ENCODE results near the gene C9orf85.

Gene C9orf85

DNA sequence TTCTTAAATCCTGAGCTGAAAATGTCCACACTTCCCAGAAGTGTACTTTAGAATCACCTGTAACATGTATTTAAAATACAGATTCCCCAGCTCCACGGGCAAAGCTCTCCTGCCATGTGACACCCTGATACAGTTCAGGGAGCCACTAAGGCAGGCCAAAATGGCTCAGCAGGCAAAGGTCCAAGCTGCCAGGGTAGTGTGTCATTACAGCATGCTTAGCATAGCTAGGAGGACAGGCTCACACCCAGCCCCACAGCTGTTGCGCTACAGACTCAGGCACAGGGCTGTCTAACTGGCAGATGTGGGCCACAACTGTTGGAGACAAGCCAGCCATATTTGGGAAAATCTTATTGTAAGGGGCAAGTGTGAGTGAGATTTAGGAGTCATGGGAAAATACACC, 73.0 kb downstream of the C9orf85 start:
- no peaks in the 10 kb centered on the region for H3K79me2 ChIP-seq (ENCODE audit: insufficient read depth, low read length)
- H3K27me3 ChIP-seq (ENCODE audit: insufficient read depth, low read length): no peaks in the 10 kb centered on the region
- no peaks in the 10 kb centered on the region for H3K36me3 ChIP-seq (ENCODE audit: insufficient read depth, low read length)
- no peak overlapping the region for H3K4me2 ChIP-seq (ENCODE audit: low read length)
- H3K27ac ChIP-seq (ENCODE audit: low read depth, low read length, poor library complexity, severe bottlenecking): no peak overlapping the region
- H3K9ac ChIP-seq (ENCODE audit: low read length): no peak overlapping the region
- no peaks in the 10 kb centered on the region for H4K20me1 ChIP-seq (ENCODE audit: insufficient read depth, low read length)
- H3K4me3 ChIP-seq (ENCODE audit: low read depth, low read length, poor library complexity, severe bottlenecking): no peak overlapping the region
- H3F3A ChIP-seq (ENCODE audit: insufficient read depth, low read length): no peaks in the 10 kb centered on the region
- H3K9me2 ChIP-seq (ENCODE audit: low read depth, low read length): no peaks in the 10 kb centered on the region
- H3K4me1 ChIP-seq (ENCODE audit: insufficient read depth, low read length, severe bottlenecking): no peaks in the 10 kb centered on the region
- no peak overlapping the region for H2AFZ ChIP-seq (ENCODE audit: low read length)
- no peaks in the 10 kb centered on the region for H3K9me3 ChIP-seq (ENCODE audit: low read length)
- TF ChIP-seq EZH2 (IDR thresholded peaks at IDR 0.05; ENCODE audit: borderline replicate concordance, low read length): no peak
- TF ChIP-seq, protein P1, sequence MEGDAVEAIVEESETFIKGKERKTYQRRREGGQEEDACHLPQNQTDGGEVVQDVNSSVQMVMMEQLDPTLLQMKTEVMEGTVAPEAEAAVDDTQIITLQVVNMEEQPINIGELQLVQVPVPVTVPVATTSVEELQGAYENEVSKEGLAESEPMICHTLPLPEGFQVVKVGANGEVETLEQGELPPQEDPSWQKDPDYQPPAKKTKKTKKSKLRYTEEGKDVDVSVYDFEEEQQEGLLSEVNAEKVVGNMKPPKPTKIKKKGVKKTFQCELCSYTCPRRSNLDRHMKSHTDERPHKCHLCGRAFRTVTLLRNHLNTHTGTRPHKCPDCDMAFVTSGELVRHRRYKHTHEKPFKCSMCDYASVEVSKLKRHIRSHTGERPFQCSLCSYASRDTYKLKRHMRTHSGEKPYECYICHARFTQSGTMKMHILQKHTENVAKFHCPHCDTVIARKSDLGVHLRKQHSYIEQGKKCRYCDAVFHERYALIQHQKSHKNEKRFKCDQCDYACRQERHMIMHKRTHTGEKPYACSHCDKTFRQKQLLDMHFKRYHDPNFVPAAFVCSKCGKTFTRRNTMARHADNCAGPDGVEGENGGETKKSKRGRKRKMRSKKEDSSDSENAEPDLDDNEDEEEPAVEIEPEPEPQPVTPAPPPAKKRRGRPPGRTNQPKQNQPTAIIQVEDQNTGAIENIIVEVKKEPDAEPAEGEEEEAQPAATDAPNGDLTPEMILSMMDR (IDR thresholded peaks at IDR 0.05; ENCODE audit: low read length): no peak

DNA sequence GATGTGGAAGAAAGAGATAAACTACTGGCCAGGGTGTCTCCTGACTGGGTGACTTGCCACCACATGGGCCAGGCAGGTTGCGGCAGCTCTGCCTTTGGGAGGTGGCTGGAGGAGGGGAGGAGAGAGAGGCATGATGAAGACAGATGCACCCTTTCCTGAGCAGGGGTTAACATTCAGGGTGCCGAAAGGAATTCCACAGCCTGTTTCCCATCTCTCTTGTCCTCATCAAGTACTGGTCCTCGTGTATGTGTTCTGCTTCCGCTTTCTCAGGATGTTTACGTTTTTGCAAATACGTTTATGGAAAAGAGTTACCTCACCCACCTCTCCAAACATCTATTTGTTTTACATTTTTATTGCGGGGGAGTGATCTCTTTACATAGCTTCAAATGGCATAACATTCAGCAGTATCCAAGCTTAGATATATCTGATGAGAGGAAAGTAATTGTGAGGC, 73.4 kb downstream of the C9orf85 start:
- Histone ChIP-seq H3K36me3 (ENCODE audit: insufficient read depth, low read length) (no peaks in the 10 kb centered on the region), H4K20me1 (ENCODE audit: insufficient read depth, low read length) (no peaks in the 10 kb centered on the region), H3K27ac (ENCODE audit: low read depth, low read length, poor library complexity, severe bottlenecking) (no peak overlapping the region), H3K9me3 (ENCODE audit: low read length) (no peaks in the 10 kb centered on the region), H3F3A (ENCODE audit: insufficient read depth, low read length) (no peaks in the 10 kb centered on the region), H3K27me3 (ENCODE audit: insufficient read depth, low read length) (no peaks in the 10 kb centered on the region), H3K79me2 (ENCODE audit: insufficient read depth, low read length) (no peaks in the 10 kb centered on the region), H3K4me3 (ENCODE audit: low read depth, low read length, poor library complexity, severe bottlenecking) (no peak overlapping the region), H3K4me2 (ENCODE audit: low read length) (no peak overlapping the region), H3K9ac (ENCODE audit: low read length) (no peak overlapping the region), H2AFZ (ENCODE audit: low read length) (no peak overlapping the region), H3K9me2 (ENCODE audit: low read depth, low read length) (no peaks in the 10 kb centered on the region), H3K4me1 (ENCODE audit: insufficient read depth, low read length, severe bottlenecking) (no peaks in the 10 kb centered on the region)
- TF ChIP-seq, protein P1 (IDR thresholded peaks at IDR 0.05; ENCODE audit: low read length): no peak
- TF ChIP-seq EZH2 (IDR thresholded peaks at IDR 0.05; ENCODE audit: borderline replicate concordance, low read length): no peak

DNA sequence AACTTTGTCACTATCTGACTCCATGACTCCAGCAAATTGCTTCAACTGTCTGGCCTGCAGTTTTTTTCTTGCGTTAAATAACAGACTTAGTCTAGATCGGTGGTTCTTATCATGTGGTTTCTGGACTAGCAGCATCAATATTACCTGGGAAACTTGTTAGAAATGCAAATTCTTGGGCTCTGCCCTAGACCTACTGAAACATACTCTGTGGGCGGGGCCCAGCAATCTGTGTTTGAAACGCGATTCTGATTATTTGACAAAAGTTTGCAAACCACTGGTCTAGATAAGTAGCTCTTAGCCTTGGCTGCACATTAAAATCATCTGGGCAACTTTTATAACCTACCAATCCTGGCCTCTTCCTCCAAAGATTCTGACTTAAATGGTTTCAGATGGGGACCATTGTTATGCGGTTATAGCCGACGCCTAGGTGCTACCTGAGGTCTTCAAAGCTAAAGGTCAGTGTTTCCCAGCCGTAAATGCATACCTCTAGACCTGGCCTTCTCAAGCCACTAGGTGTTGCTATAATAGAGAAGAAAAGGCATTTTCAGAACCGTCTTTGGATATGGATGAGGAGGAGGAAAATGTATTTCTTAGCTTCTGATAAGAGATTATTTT, 74.0 kb downstream of the C9orf85 start:
- TF ChIP-seq, protein P1 (IDR thresholded peaks at IDR 0.05; ENCODE audit: low read length): 0 out of 2 replicates have a peak, but pooled peaks have one; percentile 6
- TF ChIP-seq EZH2 (IDR thresholded peaks at IDR 0.05; ENCODE audit: borderline replicate concordance, low read length): no peak
- no peaks in the 10 kb centered on the region for H3K4me1 ChIP-seq (ENCODE audit: insufficient read depth, low read length, severe bottlenecking)
- H3K27me3 ChIP-seq (ENCODE audit: insufficient read depth, low read length): no peaks in the 10 kb centered on the region
- H3K4me3 ChIP-seq (ENCODE audit: low read depth, low read length, poor library complexity, severe bottlenecking): no peak overlapping the region
- no peak overlapping the region for H3K4me2 ChIP-seq (ENCODE audit: low read length)
- no peaks in the 10 kb centered on the region for H3K9me3 ChIP-seq (ENCODE audit: low read length)
- no peaks in the 10 kb centered on the region for H3K79me2 ChIP-seq (ENCODE audit: insufficient read depth, low read length)
- no peak overlapping the region for H2AFZ ChIP-seq (ENCODE audit: low read length)
- no peaks in the 10 kb centered on the region for H3K36me3 ChIP-seq (ENCODE audit: insufficient read depth, low read length)
- H3K9me2 ChIP-seq (ENCODE audit: low read depth, low read length): no peaks in the 10 kb centered on the region
- H3K9ac ChIP-seq (ENCODE audit: low read length): no peak overlapping the region
- H4K20me1 ChIP-seq (ENCODE audit: insufficient read depth, low read length): no peaks in the 10 kb centered on the region
- no peaks in the 10 kb centered on the region for H3F3A ChIP-seq (ENCODE audit: insufficient read depth, low read length)
- no peak overlapping the region for H3K27ac ChIP-seq (ENCODE audit: low read depth, low read length, poor library complexity, severe bottlenecking)
